Loucy (cell line): ENCODE measurements around the gene TMPRSS7.

Experiments
- EZH2phosphoT487 ChIP-seq: fragments of 200-600 bp; IDR thresholded peaks from 2 replicates; pipeline ENCODE4 v1.6.1; 2018; ENCODE audit warnings: antibody characterized with exemption, mild to moderate bottlenecking, moderate library complexity, borderline replicate concordance
- TF ChIP-seq, protein P1 (sequence below): fragments of 200-600 bp; sonication (generic); conservative IDR thresholded peaks from 2 replicates; pipeline ENCODE4 v1.5.1; 2014; ENCODE audit warnings: mild to moderate bottlenecking, antibody characterized with exemption, low read length

DNA sequence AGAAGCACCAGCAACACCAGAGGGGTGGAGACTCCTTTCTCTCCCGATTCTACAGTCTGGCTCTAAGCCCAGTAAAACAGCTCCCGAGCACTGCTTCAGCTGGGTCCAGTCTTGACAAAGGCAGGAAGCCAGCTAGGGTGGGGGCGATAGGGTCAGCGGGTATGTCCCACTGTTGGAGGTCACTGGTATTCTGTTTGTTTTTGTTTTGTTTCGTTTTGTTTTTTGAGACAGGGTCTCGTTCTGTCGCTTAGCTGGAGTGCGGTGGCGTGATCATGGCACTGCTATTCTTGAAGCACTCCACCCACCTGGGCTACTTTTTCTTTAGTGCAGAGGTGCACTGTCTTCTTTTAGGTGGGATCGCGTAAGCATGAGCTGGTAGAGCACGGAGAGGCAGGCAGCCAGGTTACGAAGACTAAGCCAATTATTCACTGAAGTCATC lies 82.2 kb downstream of the TMPRSS7 start:
- TF ChIP-seq, protein P1, sequence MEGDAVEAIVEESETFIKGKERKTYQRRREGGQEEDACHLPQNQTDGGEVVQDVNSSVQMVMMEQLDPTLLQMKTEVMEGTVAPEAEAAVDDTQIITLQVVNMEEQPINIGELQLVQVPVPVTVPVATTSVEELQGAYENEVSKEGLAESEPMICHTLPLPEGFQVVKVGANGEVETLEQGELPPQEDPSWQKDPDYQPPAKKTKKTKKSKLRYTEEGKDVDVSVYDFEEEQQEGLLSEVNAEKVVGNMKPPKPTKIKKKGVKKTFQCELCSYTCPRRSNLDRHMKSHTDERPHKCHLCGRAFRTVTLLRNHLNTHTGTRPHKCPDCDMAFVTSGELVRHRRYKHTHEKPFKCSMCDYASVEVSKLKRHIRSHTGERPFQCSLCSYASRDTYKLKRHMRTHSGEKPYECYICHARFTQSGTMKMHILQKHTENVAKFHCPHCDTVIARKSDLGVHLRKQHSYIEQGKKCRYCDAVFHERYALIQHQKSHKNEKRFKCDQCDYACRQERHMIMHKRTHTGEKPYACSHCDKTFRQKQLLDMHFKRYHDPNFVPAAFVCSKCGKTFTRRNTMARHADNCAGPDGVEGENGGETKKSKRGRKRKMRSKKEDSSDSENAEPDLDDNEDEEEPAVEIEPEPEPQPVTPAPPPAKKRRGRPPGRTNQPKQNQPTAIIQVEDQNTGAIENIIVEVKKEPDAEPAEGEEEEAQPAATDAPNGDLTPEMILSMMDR = no peak
- TF ChIP-seq EZH2phosphoT487 = no peak
